HepG2 (cell line): ENCODE measurements around the gene FGGY. TPM values are rescaled to one million over a fixed set of nuclear protein-coding genes. Genes with fewer than 3 reads are reported as not detected.
A peak's percentile ranks its signal among the peaks of the same experiment; 100 is the strongest.

ENCODE experiments used
- ASH2L ChIP-seq: fragments of 300-600, 200-600 bp; sonication (generic); IDR thresholded peaks from 2 replicates; pipeline ENCODE4 v1.7.0; 2017; ENCODE audit warnings: low read depth, mild to moderate bottlenecking, moderate library complexity, mixed read lengths, low read length; ENCODE audit not compliant: insufficient read length
- ATAD3A ChIP-seq: sonication (generic); formaldehyde crosslinking; IDR thresholded peaks from 2 replicates; pipeline ENCODE4 v1.4.0; 2020; ENCODE audit warnings: missing genetic modification reagents
- MED1 ChIP-seq: sonication (generic); formaldehyde crosslinking; IDR thresholded peaks from 2 replicates; pipeline ENCODE4 v1.4.0; 2020; ENCODE audit warnings: missing genetic modification reagents
- SAP130 ChIP-seq: IDR thresholded peaks from 2 replicates; pipeline ENCODE4 v1.6.1; 2016; ENCODE audit warnings: low read depth
- SOX6 ChIP-seq, 2 experiments: fragments of 450-650 bp in 1 of 2; sonication (generic) in 1 of 2; formaldehyde crosslinking in 1 of 2; IDR thresholded peaks; 2 replicates each; pipeline versions ENCODE4 v1.4.0 to v1.6.1; 2017 to 2020; ENCODE audit warnings: antibody characterized with exemption in 1 of 2, mild to moderate bottlenecking in 1 of 2, missing genetic modification reagents in 1 of 2
- SP5 ChIP-seq: IDR thresholded peaks from 2 replicates; pipeline ENCODE4 v1.6.1; 2016; ENCODE audit warnings: low read depth, borderline replicate concordance
- U2AF2 ChIP-seq: fragments of 200-400 bp; formaldehyde crosslinking; IDR thresholded peaks from 2 replicates; pipeline ENCODE4 v1.6.1; 2017; ENCODE audit warnings: low read depth, mild to moderate bottlenecking, low read length
- ZMYM4 ChIP-seq: sonication (generic); formaldehyde crosslinking; IDR thresholded peaks from 2 replicates; pipeline ENCODE4 v1.8.1; 2023; ENCODE audit warnings: mild to moderate bottlenecking, missing genetic modification reagents
- ZNF253 ChIP-seq: sonication (generic); formaldehyde crosslinking; IDR thresholded peaks from 2 replicates; pipeline ENCODE4 v1.8.0; 2022; ENCODE audit warnings: mild to moderate bottlenecking, missing genetic modification reagents, borderline replicate concordance
- polyA plus RNA-seq, 8 experiments: library from polyadenylated mRNA; depleted of rRNA in 3 of 8; stranded (reverse) in 7 of 8; unstranded in 1 of 8; fragments of >200 nt; fragmentation: Illumina TruSeq in 4 of 8; extraction: Trizol in 4 of 8; gene quantifications; 2 replicates each; pipeline versions ENCODE4 v1.2.1 to v1.2.3, GENCODE V29; 2011 to 2016; ENCODE audit warnings: low read depth in 4 of 8, missing spikeins in 1 of 8, mixed read lengths in 1 of 8; ENCODE audit not compliant: insufficient read depth in 1 of 8
- total RNA-seq, 5 experiments: library from RNA; depleted of rRNA; stranded (reverse); fragments of >200 nt; fragmentation: Illumina TruSeq; extraction: Trizol; gene quantifications; 2 replicates each; pipeline ENCODE4 v1.2.3, GENCODE V29; 2016; ENCODE audit warnings: low read depth in 1 of 5
- TF ChIP-seq, protein P1 (sequence below): IDR thresholded peaks from 2 replicates; pipeline ENCODE4 v1.4.0; 2020; ENCODE audit warnings: mild to moderate bottlenecking, missing genetic modification reagents
- TF ChIP-seq, protein P2 (sequence below): sonication (generic); formaldehyde crosslinking; IDR thresholded peaks from 2 replicates; pipeline ENCODE4 v1.4.0; 2020; ENCODE audit warnings: mild to moderate bottlenecking, low read depth, missing genetic modification reagents
- TF ChIP-seq, protein P3 (sequence below): sonication (generic); formaldehyde crosslinking; IDR thresholded peaks from 2 replicates; pipeline ENCODE4 v1.4.0; 2020; ENCODE audit warnings: missing genetic modification reagents
- TF ChIP-seq, protein P4 (sequence below): sonication (generic); formaldehyde crosslinking; IDR thresholded peaks from 2 replicates; pipeline ENCODE4 v1.4.0; 2020; ENCODE audit warnings: mild to moderate bottlenecking, missing genetic modification reagents

Gene FGGY
- total and polyA plus RNA-seq, 2 of the 13 experiments (the other 11 are each of a cell fraction or from before 2014, with no cell fraction given) = 15.7 to 27.5 TPM

DNA sequence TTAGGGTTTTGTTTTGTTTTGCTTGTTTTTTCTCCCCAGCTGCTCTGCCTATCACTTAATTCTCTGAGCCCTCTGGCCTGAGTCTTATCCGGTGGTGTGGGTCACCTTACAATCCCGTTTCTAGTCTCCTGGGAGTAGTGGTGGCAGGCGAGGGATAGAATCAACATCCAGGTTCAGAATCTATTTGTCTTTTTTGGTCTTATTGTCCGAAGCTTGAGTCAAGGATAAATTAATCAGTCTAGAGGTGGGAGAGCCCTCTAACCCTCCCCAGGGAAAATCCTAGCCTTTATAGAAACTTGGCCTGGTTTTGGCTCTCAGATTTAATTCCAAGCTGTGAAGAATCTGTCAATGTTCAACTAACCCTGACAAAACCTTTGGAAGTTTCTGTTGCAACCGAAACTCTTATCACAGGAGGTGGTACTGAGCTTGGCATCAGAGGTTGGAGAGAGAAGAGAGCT, 246.3 kb downstream of the FGGY start (continued):
- TF ChIP-seq, protein P1, sequence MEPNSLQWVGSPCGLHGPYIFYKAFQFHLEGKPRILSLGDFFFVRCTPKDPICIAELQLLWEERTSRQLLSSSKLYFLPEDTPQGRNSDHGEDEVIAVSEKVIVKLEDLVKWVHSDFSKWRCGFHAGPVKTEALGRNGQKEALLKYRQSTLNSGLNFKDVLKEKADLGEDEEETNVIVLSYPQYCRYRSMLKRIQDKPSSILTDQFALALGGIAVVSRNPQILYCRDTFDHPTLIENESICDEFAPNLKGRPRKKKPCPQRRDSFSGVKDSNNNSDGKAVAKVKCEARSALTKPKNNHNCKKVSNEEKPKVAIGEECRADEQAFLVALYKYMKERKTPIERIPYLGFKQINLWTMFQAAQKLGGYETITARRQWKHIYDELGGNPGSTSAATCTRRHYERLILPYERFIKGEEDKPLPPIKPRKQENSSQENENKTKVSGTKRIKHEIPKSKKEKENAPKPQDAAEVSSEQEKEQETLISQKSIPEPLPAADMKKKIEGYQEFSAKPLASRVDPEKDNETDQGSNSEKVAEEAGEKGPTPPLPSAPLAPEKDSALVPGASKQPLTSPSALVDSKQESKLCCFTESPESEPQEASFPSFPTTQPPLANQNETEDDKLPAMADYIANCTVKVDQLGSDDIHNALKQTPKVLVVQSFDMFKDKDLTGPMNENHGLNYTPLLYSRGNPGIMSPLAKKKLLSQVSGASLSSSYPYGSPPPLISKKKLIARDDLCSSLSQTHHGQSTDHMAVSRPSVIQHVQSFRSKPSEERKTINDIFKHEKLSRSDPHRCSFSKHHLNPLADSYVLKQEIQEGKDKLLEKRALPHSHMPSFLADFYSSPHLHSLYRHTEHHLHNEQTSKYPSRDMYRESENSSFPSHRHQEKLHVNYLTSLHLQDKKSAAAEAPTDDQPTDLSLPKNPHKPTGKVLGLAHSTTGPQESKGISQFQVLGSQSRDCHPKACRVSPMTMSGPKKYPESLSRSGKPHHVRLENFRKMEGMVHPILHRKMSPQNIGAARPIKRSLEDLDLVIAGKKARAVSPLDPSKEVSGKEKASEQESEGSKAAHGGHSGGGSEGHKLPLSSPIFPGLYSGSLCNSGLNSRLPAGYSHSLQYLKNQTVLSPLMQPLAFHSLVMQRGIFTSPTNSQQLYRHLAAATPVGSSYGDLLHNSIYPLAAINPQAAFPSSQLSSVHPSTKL (CRISPR knock-in tag) = peak; percentile 41; the same call in 1 of the 2 replicates
- TF ChIP-seq, protein P2, sequence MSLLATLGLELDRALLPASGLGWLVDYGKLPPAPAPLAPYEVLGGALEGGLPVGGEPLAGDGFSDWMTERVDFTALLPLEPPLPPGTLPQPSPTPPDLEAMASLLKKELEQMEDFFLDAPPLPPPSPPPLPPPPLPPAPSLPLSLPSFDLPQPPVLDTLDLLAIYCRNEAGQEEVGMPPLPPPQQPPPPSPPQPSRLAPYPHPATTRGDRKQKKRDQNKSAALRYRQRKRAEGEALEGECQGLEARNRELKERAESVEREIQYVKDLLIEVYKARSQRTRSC (CRISPR knock-in tag) = no peak
- TF ChIP-seq U2AF2 (no peak), ASH2L (no peak), ZNF253 (no peak), ZMYM4 (CRISPR knock-in tag) (peak; percentile 13; the same call in 1 of the 2 replicates), SP5 (CRISPR knock-in tag) (0 out of 2 replicates have a peak, but pooled peaks have one; percentile 29), ATAD3A (CRISPR knock-in tag) (no peak), SOX6 (IDR thresholded peaks at IDR 0.05) (no peak), SOX6 (CRISPR knock-in tag; IDR thresholded peaks at IDR 0.05) (peak; percentile 57; the same call in 1 of the 2 replicates), SAP130 (CRISPR knock-in tag) (peak; percentile 21; the same call in 1 of the 2 replicates), MED1 (CRISPR knock-in tag) (0 out of 2 replicates have a peak, but pooled peaks have one; percentile 8)
- TF ChIP-seq, protein P3, sequence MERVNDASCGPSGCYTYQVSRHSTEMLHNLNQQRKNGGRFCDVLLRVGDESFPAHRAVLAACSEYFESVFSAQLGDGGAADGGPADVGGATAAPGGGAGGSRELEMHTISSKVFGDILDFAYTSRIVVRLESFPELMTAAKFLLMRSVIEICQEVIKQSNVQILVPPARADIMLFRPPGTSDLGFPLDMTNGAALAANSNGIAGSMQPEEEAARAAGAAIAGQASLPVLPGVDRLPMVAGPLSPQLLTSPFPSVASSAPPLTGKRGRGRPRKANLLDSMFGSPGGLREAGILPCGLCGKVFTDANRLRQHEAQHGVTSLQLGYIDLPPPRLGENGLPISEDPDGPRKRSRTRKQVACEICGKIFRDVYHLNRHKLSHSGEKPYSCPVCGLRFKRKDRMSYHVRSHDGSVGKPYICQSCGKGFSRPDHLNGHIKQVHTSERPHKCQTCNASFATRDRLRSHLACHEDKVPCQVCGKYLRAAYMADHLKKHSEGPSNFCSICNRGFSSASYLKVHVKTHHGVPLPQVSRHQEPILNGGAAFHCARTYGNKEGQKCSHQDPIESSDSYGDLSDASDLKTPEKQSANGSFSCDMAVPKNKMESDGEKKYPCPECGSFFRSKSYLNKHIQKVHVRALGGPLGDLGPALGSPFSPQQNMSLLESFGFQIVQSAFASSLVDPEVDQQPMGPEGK = peak; percentile 58; the same call in 1 of the 2 replicates
- TF ChIP-seq, protein P4, sequence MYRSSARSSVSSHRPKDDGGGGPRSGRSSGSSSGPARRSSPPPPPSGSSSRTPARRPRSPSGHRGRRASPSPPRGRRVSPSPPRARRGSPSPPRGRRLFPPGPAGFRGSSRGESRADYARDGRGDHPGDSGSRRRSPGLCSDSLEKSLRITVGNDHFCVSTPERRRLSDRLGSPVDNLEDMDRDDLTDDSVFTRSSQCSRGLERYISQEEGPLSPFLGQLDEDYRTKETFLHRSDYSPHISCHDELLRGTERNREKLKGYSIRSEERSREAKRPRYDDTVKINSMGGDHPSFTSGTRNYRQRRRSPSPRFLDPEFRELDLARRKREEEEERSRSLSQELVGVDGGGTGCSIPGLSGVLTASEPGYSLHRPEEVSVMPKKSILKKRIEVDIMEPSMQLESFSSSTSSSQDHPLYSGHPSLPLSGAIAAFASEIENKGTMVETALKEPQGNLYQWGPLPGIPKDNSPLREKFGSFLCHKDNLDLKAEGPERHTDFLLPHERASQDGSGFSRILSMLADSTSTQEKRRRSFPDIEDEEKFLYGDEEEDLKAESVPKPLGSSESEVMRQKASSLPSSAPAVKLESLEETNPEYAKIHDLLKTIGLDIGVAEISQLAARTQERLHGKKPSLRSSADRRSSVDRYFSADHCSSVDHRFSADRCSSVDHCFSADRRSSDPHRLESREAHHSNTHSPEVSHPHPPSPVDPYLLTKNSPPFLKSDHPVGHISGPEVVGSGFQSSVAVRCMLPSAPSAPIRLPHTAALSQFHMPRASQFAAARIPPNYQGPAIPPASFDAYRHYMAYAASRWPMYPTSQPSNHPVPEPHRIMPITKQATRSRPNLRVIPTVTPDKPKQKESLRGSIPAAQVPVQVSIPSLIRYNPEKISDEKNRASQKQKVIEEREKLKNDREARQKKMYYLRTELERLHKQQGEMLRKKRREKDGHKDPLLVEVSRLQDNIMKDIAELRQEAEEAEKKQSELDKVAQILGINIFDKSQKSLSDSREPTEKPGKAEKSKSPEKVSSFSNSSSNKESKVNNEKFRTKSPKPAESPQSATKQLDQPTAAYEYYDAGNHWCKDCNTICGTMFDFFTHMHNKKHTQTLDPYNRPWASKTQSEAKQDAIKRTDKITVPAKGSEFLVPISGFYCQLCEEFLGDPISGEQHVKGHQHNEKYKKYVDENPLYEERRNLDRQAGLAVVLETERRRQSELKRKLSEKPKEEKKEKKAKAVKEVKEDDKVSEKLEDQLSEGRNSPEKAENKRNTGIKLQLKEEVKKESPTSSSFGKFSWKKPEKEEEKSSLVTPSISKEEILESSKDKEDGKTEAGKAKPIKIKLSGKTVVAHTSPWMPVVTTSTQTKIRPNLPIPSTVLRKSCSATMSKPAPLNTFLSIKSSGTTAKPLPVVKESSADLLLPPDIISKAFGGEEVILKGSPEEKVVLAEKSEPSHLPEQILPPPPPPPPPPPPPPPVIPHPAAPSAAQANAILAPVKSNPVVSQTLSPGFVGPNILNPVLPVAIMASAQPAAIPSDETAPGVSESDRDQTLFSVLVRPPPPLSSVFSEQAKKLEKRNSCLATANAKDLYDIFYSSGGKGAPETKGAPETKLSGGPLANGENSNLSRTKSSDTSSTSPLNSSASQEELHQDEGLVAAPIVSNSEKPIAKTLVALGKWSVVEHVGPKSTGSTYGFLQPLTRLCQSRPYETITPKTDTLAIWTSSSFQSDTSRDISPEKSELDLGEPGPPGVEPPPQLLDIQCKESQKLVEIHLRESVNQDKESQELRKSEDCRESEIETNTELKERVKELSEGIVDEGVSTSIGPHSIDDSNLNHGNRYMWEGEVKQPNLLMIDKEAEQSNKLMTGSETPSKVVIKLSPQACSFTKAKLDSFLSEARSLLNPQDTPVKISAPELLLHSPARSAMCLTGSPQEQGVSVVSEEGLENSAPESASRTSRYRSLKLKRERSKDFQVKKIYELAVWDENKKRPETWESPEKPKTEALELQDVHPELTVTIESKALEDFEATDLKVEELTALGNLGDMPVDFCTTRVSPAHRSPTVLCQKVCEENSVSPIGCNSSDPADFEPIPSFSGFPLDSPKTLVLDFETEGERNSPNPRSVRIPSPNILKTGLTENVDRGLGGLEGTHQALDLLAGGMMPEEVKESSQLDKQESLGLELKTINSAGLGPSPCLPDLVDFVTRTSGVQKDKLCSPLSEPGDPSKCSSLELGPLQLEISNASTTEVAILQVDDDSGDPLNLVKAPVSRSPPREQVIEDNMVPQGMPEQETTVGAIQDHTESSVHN (CRISPR knock-in tag) = no peak
